Hepatocyte (in vitro differentiated cells): ENCODE data around the gene FZD8. TPM values are rescaled to one million over a fixed set of nuclear protein-coding genes. Genes with fewer than 3 reads are reported as not detected.
A peak's percentile ranks its signal among the peaks of the same experiment; 100 is the strongest.

ENCODE experiments used
- DNase-seq: peaks from one replicate; pipeline ENCODE4 v3.0.0-alpha.2; 2016; ENCODE audit warnings: low spot score
- H2AFZ ChIP-seq: fragments of 200-600 bp; sonication (generic); 2 replicates; pipeline ENCODE4 v1.6.0; 2016; ENCODE audit warnings: antibody characterized with exemption, mild to moderate bottlenecking
- H3K27ac ChIP-seq: fragments of 200-600 bp; sonication (generic); 2 replicates; pipeline ENCODE4 v1.5.1; 2016; ENCODE audit warnings: mild to moderate bottlenecking
- H3K27me3 ChIP-seq: fragments of 200-600 bp; sonication (generic); 2 replicates; pipeline ENCODE4 v1.6.1; 2016
- H3K36me3 ChIP-seq: fragments of 200-600 bp; sonication (generic); replicated peaks from 2 replicates; pipeline ENCODE4 v1.5.1; 2016; ENCODE audit warnings: low read depth; ENCODE audit not compliant: insufficient read depth
- H3K4me1 ChIP-seq: fragments of 200-600 bp; sonication (generic); 2 replicates; pipeline ENCODE4 v1.5.1; 2016; ENCODE audit warnings: mild to moderate bottlenecking, moderate library complexity; ENCODE audit not compliant: insufficient read depth
- H3K4me2 ChIP-seq: fragments of 200-600 bp; sonication (generic); 2 replicates; pipeline ENCODE4 v1.6.0; 2016
- H3K4me3 ChIP-seq: fragments of 200-600 bp; sonication (generic); 2 replicates; pipeline ENCODE4 v1.5.1; 2016; ENCODE audit warnings: mild to moderate bottlenecking
- H3K79me2 ChIP-seq: fragments of 200-600 bp; sonication (generic); 2 replicates; pipeline ENCODE4 v1.6.0; 2017; ENCODE audit warnings: mild to moderate bottlenecking
- H3K9me2 ChIP-seq: fragments of 200-600 bp; sonication (generic); replicated peaks from 2 replicates; pipeline ENCODE4 v1.6.0; 2017; ENCODE audit warnings: mild to moderate bottlenecking; ENCODE audit not compliant: insufficient read depth
- H3K9me3 ChIP-seq: fragments of 200-600 bp; sonication (generic); 2 replicates; pipeline ENCODE4 v1.5.1; 2016; ENCODE audit warnings: low read depth, mild to moderate bottlenecking
- H4K20me1 ChIP-seq: fragments of 200-600 bp; sonication (generic); 2 replicates; pipeline ENCODE4 v1.6.0; 2016; ENCODE audit warnings: mild to moderate bottlenecking; ENCODE audit not compliant: insufficient read depth, poor library complexity, severe bottlenecking
- EZH2 ChIP-seq: fragments of 200-600 bp; sonication (generic); IDR thresholded peaks from 2 replicates; pipeline ENCODE4 v1.6.1; 2016; ENCODE audit warnings: antibody characterized with exemption, mild to moderate bottlenecking, borderline replicate concordance
- EZH2phosphoT487 ChIP-seq: fragments of 200-600 bp; sonication (generic); IDR thresholded peaks from one replicate; pipeline ENCODE4 v1.6.1; 2018; ENCODE audit warnings: antibody characterized with exemption, mild to moderate bottlenecking, low read depth, moderate library complexity; ENCODE audit not compliant: unreplicated experiment, severe bottlenecking
- WGBS: methylation state at CpG from one replicate; pipeline ENCODE4 v1.1.6; 2016; ENCODE audit warnings: low lambda C conversion rate; ENCODE audit errors: missing lambda C conversion rate; 5-methylcytosine and 5-hydroxymethylcytosine counted together
- polyA plus RNA-seq: library from polyadenylated mRNA; unstranded; fragments of >200 nt; fragmentation: Nextera tagmentation; extraction: Ambion mirVana; gene quantifications from 2 replicates; pipeline ENCODE4 v1.2.1, GENCODE V29; 2016
- total RNA-seq: library from RNA; depleted of rRNA; stranded (reverse); fragments of >200 nt; gene quantifications from 2 replicates; pipeline ENCODE4 v1.2.3, GENCODE V29; 2014
- TF ChIP-seq, protein P1 (sequence below): fragments of 200-600 bp; sonication (generic); IDR thresholded peaks from 2 replicates; pipeline ENCODE4 v1.5.1; 2016; ENCODE audit warnings: antibody characterized with exemption, mild to moderate bottlenecking; ENCODE audit not compliant: poor library complexity

FZD8 gene
- total and polyA plus RNA-seq, 2 experiments from 2014 or later, result 3.7 to 7.7 TPM

DNA sequence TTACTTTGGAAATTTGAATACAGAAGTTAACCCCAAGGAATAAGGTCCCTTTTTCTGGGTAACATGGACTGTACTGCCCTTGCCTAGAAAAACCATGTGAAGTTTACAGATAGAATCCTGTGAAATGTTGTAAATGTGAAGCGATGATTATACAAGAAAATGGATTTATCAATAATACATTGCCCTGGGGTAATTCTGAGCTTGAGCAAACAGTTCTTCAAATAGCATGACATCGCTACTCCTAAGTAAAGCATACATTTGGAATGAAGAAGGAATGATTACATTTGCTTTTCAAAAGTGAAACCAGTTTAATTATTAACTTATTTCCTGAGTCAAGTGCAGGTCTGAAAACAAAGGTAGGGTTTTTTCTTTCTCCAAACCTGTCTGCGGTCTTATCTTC lies 43.3 kb upstream of the FZD8 start:
- peak; percentile 34 for DNase-seq
- H3K27me3 ChIP-seq, result peaks cover 4% of the 10 kb centered on the region
- no peak overlapping the region for H2AFZ ChIP-seq
- H4K20me1 ChIP-seq, result no peaks in the 10 kb centered on the region
- TF ChIP-seq, protein P1, sequence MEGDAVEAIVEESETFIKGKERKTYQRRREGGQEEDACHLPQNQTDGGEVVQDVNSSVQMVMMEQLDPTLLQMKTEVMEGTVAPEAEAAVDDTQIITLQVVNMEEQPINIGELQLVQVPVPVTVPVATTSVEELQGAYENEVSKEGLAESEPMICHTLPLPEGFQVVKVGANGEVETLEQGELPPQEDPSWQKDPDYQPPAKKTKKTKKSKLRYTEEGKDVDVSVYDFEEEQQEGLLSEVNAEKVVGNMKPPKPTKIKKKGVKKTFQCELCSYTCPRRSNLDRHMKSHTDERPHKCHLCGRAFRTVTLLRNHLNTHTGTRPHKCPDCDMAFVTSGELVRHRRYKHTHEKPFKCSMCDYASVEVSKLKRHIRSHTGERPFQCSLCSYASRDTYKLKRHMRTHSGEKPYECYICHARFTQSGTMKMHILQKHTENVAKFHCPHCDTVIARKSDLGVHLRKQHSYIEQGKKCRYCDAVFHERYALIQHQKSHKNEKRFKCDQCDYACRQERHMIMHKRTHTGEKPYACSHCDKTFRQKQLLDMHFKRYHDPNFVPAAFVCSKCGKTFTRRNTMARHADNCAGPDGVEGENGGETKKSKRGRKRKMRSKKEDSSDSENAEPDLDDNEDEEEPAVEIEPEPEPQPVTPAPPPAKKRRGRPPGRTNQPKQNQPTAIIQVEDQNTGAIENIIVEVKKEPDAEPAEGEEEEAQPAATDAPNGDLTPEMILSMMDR, result no peak
- peak overlapping the region; percentile 41 for H3K4me2 ChIP-seq
- peaks cover 13% of the 10 kb centered on the region for H3K4me1 ChIP-seq
- no peak overlapping the region for H3K4me3 ChIP-seq
- H3K9me3 ChIP-seq, result no peaks in the 10 kb centered on the region
- H3K36me3 ChIP-seq, result no peaks in the 10 kb centered on the region
- no peaks in the 10 kb centered on the region for H3K9me2 ChIP-seq
- 63% methylated on average over 3 of the region's 3 CpGs for WGBS
- H3K27ac ChIP-seq, result peak overlapping the region; percentile 15
- no peaks in the 10 kb centered on the region for H3K79me2 ChIP-seq

DNA sequence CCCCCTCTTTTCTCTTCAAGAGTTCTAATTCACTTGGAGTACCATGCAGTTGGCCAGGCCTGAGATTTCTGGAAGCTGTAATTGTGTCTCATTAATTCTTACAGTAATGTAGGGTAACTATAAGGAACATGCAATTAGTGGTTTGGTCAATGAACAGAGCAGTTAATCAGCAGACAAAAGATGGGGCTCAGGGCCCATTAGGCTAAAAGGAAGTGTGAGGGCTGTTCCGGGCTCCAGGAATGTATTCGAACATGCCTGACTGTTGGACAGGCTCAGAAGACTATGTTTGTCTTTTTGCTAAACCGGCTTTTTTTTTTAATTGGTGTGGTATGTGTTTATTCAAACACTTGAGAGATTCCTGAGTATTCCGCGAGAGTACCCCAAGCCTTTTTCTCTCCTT lies 42.5 kb upstream of the FZD8 start:
- WGBS, result 52% methylated on average over 5 of the region's 5 CpGs
- H3K9me3 ChIP-seq, result no peaks in the 10 kb centered on the region
- H3K4me3 ChIP-seq, result no peak overlapping the region
- H3K9me2 ChIP-seq, result no peaks in the 10 kb centered on the region
- peak overlapping the region; percentile 41 for H3K4me2 ChIP-seq
- peaks cover 13% of the 10 kb centered on the region for H3K4me1 ChIP-seq
- no peak overlapping the region for H2AFZ ChIP-seq
- H3K36me3 ChIP-seq, result no peaks in the 10 kb centered on the region
- no peaks in the 10 kb centered on the region for H3K79me2 ChIP-seq
- peak overlapping the region; percentile 15 for H3K27ac ChIP-seq
- H4K20me1 ChIP-seq, result no peaks in the 10 kb centered on the region
- DNase-seq, result no peak
- peaks cover under 1% of the 10 kb centered on the region for H3K27me3 ChIP-seq
- TF ChIP-seq, protein P1, result no peak
- TF ChIP-seq EZH2, result no peak
- TF ChIP-seq EZH2phosphoT487, result no peak

DNA sequence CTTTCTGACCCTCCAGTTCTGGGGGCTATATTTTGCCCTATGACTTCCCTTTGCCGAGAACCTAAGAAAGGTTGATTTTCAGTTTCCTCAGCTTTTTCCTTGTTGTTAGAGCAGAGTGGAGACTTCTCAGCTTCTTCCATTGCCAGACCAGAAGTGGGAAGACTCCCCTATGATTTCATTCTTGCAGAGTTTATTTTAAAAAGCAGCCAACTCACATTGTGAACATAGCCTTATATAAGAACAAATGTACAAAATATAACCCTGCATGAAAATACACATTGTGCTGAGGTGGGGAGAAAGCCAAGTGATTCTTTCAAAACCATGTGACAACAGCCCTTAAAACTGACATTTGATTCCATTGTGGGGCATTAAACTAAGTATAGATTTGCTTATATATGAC lies 33.8 kb upstream of the FZD8 start:
- Histone ChIP-seq H3K4me1 (no peaks in the 10 kb centered on the region), H4K20me1 (no peaks in the 10 kb centered on the region), H3K79me2 (no peaks in the 10 kb centered on the region), H3K4me2 (no peak overlapping the region), H2AFZ (no peak overlapping the region), H3K36me3 (no peaks in the 10 kb centered on the region), H3K4me3 (no peak overlapping the region), H3K27me3 (no peaks in the 10 kb centered on the region), H3K9me2 (no peaks in the 10 kb centered on the region), H3K9me3 (no peaks in the 10 kb centered on the region), H3K27ac (no peak overlapping the region)
- 82% methylated on average over 1 of the region's 1 CpG for WGBS
- no peak for DNase-seq
- TF ChIP-seq EZH2phosphoT487 (no peak), EZH2 (no peak)
- TF ChIP-seq, protein P1, result no peak

DNA sequence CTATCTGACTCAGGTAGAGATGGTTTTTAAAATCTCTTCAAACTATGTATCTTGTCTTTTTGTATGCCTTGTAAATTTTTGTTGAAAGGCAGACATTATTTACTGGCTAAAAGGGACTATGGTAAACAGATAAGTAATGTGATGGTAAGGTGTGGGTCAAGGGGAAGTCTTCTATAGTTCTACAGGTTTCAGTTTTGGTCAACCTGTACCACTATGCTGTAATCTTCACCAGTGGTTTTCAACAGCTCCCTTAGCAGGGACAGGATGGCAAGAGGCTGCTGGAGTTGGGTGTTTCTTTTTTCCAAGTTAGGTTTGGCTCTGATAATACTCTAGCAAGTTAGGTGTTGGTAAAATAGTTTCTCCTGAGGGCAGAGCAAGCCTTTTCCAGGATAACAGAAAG lies 32.7 kb upstream of the FZD8 start:
- Histone ChIP-seq H3K27me3 (no peaks in the 10 kb centered on the region), H3K4me2 (no peak overlapping the region), H3K9me2 (no peaks in the 10 kb centered on the region), H3K79me2 (no peaks in the 10 kb centered on the region), H4K20me1 (no peaks in the 10 kb centered on the region), H3K9me3 (no peaks in the 10 kb centered on the region), H3K36me3 (no peaks in the 10 kb centered on the region), H2AFZ (no peak overlapping the region), H3K4me1 (no peaks in the 10 kb centered on the region), H3K27ac (no peak overlapping the region), H3K4me3 (no peak overlapping the region)
- DNase-seq, result no peak
- TF ChIP-seq EZH2 (no peak), EZH2phosphoT487 (no peak)
- TF ChIP-seq, protein P1, result no peak
